ENCODE results near the gene MAL.

The MAL gene

DNA sequence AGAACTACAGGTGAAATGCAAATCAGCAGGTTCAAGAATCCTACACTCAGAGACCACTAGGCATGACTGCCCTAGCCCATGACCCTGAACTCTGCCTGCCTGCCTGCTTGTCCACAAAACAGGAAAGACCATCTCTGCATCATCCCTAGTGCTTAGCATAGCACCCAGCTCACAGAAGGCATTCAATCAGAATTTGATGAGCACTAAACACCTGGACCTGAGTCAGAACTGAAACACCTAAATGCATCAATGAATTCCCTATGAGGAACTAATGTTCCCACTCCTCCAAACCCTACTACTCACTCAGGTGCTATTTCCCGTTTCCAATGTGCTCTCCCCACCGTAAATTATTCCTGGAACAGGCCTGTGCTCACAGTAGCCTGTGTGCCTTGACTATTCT lies 74.4 kb downstream of the MAL start:
- TF ChIP-seq, protein P1, sequence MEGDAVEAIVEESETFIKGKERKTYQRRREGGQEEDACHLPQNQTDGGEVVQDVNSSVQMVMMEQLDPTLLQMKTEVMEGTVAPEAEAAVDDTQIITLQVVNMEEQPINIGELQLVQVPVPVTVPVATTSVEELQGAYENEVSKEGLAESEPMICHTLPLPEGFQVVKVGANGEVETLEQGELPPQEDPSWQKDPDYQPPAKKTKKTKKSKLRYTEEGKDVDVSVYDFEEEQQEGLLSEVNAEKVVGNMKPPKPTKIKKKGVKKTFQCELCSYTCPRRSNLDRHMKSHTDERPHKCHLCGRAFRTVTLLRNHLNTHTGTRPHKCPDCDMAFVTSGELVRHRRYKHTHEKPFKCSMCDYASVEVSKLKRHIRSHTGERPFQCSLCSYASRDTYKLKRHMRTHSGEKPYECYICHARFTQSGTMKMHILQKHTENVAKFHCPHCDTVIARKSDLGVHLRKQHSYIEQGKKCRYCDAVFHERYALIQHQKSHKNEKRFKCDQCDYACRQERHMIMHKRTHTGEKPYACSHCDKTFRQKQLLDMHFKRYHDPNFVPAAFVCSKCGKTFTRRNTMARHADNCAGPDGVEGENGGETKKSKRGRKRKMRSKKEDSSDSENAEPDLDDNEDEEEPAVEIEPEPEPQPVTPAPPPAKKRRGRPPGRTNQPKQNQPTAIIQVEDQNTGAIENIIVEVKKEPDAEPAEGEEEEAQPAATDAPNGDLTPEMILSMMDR (IDR thresholded peaks at IDR 0.05; ENCODE audit: low read depth, low read length): no peak
- no peak for DNase-seq (ENCODE audit: extremely low read depth, low read depth)
